Nephron progenitor cell (in vitro differentiated cells): Measurements from ENCODE around the gene CHAF1B.
"Not testable (repeated sequence)": the region's sequence is repeated elsewhere in the genome, so short reads cannot be mapped to it uniquely, and the experiment has no call there.

ENCODE experiments used
- DNase-seq: peaks from one replicate; pipeline ENCODE4 v3.0.0; 2021
- H3K27ac Mint-ChIP-seq: 2 replicates; pipeline ENCODE4 v1.8.0; 2021; ENCODE audit warnings: mild to moderate bottlenecking, moderate library complexity, mixed read lengths
- H3K27me3 Mint-ChIP-seq: 2 replicates; pipeline ENCODE4 v1.8.0; 2021; ENCODE audit warnings: mild to moderate bottlenecking, low read depth, mixed read lengths; ENCODE audit not compliant: poor library complexity
- H3K36me3 Mint-ChIP-seq: 2 replicates; pipeline ENCODE4 v1.8.0; 2021; ENCODE audit warnings: low read depth, mixed read lengths
- H3K4me1 Mint-ChIP-seq: 2 replicates; pipeline ENCODE4 v1.8.0; 2021; ENCODE audit warnings: mixed read lengths
- H3K4me3 Mint-ChIP-seq: 2 replicates; pipeline ENCODE4 v1.8.0; 2021; ENCODE audit warnings: mild to moderate bottlenecking, moderate library complexity, mixed read lengths
- H3K9me3 Mint-ChIP-seq: 2 replicates; pipeline ENCODE4 v1.8.0; 2021; ENCODE audit warnings: mild to moderate bottlenecking, moderate library complexity, mixed read lengths
- TF ChIP-seq, protein P1 (sequence below): fragments of 200-600 bp; sonication (generic); IDR thresholded peaks from 2 replicates; pipeline ENCODE4 v1.5.0; 2021; ENCODE audit warnings: antibody characterized with exemption

The CHAF1B gene

DNA sequence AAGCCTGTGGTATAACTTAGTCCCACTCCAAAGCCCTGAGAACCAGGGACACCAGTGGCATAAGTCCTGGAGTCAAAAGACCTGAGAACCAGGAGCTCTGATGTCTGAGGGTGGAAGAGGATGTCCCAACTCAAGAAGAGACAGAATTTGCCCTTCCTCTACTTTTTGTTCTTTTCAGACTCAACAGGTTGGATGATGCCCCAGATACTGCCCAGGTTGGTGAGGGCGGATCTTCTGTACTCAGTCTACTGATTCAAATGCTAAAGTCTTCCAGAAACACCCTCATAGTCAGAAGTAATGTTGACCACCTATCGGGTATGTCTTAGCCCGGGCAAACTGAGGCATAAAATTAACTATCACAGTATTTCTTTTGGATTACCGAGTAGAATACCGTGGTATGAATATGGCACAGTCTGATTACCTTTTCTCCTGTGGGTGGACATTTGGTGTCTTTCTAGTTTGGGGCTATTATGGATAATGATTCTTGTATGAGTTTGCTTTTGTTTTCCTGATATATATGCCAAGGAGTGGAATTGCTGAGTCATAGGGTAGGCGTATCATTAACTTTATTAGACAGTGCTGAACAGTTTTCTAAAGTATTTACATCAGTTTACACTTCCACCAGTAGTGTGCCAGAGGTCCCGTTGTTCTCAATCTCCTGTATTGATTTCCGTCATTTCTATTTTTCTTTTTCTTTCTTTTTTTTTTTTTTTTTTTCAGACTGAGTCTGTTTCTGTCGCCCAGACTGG, 3.2 kb upstream of the CHAF1B start:
- TF ChIP-seq, protein P1, sequence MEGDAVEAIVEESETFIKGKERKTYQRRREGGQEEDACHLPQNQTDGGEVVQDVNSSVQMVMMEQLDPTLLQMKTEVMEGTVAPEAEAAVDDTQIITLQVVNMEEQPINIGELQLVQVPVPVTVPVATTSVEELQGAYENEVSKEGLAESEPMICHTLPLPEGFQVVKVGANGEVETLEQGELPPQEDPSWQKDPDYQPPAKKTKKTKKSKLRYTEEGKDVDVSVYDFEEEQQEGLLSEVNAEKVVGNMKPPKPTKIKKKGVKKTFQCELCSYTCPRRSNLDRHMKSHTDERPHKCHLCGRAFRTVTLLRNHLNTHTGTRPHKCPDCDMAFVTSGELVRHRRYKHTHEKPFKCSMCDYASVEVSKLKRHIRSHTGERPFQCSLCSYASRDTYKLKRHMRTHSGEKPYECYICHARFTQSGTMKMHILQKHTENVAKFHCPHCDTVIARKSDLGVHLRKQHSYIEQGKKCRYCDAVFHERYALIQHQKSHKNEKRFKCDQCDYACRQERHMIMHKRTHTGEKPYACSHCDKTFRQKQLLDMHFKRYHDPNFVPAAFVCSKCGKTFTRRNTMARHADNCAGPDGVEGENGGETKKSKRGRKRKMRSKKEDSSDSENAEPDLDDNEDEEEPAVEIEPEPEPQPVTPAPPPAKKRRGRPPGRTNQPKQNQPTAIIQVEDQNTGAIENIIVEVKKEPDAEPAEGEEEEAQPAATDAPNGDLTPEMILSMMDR: no peak
- Mint-ChIP-seq H3K27me3 (no peaks in the 10 kb centered on the region), H3K36me3 (peaks cover 18% of the 10 kb centered on the region), H3K4me1 (peaks cover 35% of the 10 kb centered on the region), H3K9me3 (no peaks in the 10 kb centered on the region), H3K4me3 (no peak overlapping the region), H3K27ac (no peak overlapping the region)
- DNase-seq: no peak

DNA sequence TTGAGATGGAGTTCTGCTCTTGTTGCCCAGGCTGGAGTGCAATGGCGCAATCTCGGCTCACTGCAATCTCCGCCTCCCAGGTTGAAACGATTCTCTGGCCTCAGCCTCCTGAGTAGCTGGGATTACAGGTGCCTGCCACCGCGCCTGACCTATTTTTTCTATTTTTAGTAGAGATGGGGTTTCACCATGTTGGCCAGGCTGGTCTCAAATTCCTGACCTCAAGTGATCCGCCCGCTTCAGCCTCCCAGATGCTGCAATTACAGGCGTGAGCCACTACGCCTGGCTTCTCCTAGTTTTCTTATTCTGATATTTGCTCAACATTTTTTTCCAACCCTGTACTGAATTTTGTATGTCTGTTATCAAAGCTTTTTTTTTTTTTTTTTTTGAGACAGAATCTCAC, 2.5 kb upstream of the CHAF1B start:
- H3K27me3 Mint-ChIP-seq, H3K4me3 Mint-ChIP-seq, H3K9me3 Mint-ChIP-seq, H3K27ac Mint-ChIP-seq, DNase-seq: not testable (repeated sequence)
- Mint-ChIP-seq H3K36me3 (peaks cover 16% of the 10 kb centered on the region), H3K4me1 (peaks cover 35% of the 10 kb centered on the region)

DNA sequence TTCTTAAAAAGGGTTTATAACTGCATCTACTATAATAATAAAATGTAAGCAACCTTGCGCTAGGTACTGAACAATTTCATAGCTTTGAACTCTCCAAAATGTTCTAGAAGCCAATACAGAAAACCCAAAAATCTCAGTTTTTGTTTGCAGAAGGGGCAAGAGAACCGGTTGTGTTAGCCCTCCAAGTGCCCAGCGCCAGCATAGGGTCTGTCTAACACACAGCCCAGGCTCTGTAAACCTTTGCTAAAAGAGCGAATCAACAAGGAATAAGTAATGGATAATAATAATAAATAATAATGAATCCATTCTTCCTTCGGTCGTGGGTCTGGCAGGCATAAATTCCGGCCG, 333 bp upstream of the CHAF1B start:
- no peaks in the 10 kb centered on the region for H3K27me3 Mint-ChIP-seq
- H3K27ac Mint-ChIP-seq: no peak overlapping the region
- H3K4me1 Mint-ChIP-seq: peaks cover 36% of the 10 kb centered on the region
- H3K4me3 Mint-ChIP-seq: peak overlapping the region; percentile 67
- peaks cover 25% of the 10 kb centered on the region for H3K36me3 Mint-ChIP-seq
- no peak for DNase-seq
- TF ChIP-seq, protein P1: no peak
- no peaks in the 10 kb centered on the region for H3K9me3 Mint-ChIP-seq

DNA sequence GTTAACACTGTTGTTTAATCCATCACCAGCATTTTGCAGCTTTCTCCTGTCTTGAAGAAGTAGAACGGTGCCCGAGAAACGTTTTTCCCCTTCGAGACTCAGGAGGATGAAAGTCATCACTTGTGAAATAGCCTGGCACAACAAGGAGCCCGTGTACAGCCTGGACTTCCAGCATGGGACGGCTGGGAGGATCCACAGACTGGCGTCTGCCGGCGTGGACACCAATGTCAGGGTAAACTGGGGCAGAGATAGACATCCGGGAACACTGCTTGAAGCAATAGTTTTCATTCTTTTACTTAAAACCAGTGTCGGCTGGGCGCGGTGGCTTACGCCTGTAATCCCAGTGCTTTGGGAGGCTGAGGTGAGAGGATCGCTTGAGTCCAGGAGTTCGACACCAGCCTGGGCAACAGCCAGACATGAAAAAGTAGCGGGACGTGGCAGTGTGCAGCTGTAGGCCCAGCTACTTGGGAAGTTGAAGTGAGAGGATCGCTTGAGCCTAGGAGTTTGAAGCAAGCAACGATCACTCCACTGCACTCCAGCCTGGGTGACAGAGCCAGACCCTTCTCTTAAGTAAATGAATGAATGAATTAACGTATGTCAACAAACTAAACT, 945 bp downstream of the CHAF1B start:
- no peaks in the 10 kb centered on the region for H3K27me3 Mint-ChIP-seq
- H3K27ac Mint-ChIP-seq: no peak overlapping the region
- peaks cover under 1% of the 10 kb centered on the region for H3K9me3 Mint-ChIP-seq
- TF ChIP-seq, protein P1: no peak
- no peak for DNase-seq
- H3K4me3 Mint-ChIP-seq: peak overlapping the region; percentile 82
- H3K4me1 Mint-ChIP-seq: peaks cover 29% of the 10 kb centered on the region
- peaks cover 29% of the 10 kb centered on the region for H3K36me3 Mint-ChIP-seq

DNA sequence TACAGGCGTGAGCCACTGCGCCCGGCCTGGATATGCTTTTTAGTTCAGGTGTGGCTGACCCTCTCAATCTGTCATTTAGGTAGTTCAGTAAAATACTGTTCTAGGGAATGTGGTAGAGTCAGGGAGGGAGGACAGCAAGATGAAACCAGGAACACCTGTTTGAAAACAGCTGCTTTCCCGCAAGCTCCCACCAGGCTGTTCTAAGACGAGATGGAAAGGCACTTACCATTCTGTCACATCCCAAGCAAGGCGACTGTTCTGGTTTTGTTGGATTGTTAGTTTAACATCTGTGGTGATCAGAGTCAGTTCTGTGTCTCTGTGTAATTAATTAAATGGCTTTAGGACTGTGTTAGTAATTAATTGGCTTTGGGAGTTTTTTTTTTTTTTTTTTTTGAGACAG, 2.9 kb downstream of the CHAF1B start:
- DNase-seq: no peak
- Mint-ChIP-seq H3K27ac (no peak overlapping the region), H3K4me1 (peaks cover 29% of the 10 kb centered on the region), H3K36me3 (peaks cover 44% of the 10 kb centered on the region), H3K4me3 (no peak overlapping the region), H3K27me3 (peaks cover 4% of the 10 kb centered on the region), H3K9me3 (peaks cover 15% of the 10 kb centered on the region)
- TF ChIP-seq, protein P1: no peak

- Mint-ChIP-seq H3K4me1 (peaks cover 27% of the 10 kb centered on the region), H3K4me3 (no peak overlapping the region), H3K36me3 (peaks cover 48% of the 10 kb centered on the region), H3K9me3 (peaks cover 15% of the 10 kb centered on the region), H3K27ac (no peak overlapping the region), H3K27me3 (peaks cover 4% of the 10 kb centered on the region)
- TF ChIP-seq, protein P1: no peak
- peak; percentile 18 for DNase-seq
These were observed 3.6 kb downstream of the CHAF1B start for GRCh38 chr21:36388835-36389234.

- Mint-ChIP-seq H3K36me3 (peaks cover 72% of the 10 kb centered on the region), H3K4me1 (peaks cover 36% of the 10 kb centered on the region), H3K9me3 (peaks cover 15% of the 10 kb centered on the region)
- H3K4me3 Mint-ChIP-seq, DNase-seq, H3K27ac Mint-ChIP-seq, H3K27me3 Mint-ChIP-seq: not testable (repeated sequence)
These were observed 6.5 kb downstream of the CHAF1B start for GRCh38 chr21:36391649-36392048.
